CMK (cell line): Measurements from ENCODE around the gene PDCD11.
"Not testable (repeated sequence)": the region's sequence is repeated elsewhere in the genome, so short reads cannot be mapped to it uniquely, and the experiment has no call there.

ENCODE experiments used
- DNase-seq: peaks from one replicate; pipeline ENCODE4 v3.0.0-alpha.2; 2010; ENCODE audit warnings: low read depth

Gene PDCD11

DNA sequence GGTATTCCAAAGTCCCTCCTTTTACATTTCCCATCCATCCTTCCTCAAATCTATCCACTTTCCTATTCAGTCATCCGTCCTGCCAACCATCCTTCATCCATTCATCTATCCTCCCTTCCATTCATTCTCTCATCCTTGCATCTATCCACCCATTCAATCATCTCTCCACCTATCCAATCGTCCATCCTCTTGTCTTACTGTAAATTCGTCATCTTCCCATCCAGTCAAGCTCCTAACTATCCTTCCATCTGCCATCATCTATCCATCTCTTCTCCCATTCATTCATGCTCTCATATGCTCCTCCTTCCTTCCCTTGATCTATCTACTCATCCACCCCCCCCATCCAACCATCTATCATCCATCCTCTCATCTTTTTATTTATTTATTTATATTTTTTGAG lies 77.7 kb downstream of the PDCD11 start:
- no peak for DNase-seq

DNA sequence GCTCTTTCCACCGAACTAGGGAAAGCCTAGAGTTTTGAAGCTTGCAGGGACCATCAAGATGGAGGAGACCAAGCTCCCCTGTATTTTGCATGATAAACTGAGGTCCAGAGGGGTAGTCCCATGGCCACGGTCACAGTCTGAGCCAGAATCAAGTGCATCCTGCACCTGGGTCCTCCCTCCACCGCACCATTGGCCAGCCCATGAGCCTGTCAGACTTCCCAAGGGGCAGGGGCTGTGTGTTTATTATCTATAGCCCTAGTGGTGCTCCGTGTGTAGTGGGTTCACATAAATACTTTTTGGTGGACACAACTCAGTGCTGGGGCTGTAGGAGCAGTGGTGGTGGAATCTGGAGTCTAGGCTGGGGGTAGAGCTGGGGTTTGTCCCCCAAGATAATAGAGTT lies 79.0 kb downstream of the PDCD11 start:
- no peak for DNase-seq

DNA sequence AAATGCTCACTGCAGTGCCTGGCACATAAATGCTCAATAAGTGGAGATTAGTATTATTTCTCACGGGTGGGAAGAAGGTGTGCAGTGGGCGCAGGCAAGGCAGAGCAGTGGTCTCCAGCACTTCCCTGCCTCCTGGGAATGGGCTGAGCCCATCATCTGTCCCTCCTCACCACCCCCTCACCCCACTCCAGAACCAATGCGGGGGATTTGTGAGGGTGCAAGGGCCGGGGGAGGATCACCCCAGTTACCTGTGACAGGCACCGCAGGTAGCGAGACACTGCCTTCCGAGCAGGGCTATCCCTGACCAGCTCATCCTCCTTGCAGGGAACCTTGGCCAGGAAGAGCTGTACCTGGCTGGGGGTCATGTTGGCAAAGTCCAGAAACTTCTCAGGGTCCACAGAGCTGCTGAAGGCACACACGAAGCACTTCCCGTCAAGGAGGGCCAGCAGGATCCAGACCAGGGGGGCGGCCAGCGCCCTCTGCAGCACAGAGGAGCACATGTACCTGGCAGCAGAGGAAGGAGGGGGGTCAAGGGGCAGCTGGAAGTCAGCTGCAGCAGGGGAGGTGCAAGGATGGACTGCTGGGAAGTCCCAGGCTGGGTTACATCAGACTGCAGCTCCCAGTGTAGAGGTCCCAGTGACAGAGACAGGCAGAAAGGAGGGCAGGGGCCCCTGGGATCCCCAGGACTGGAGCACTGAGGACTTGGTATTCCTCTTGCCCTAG lies 79.8 kb downstream of the PDCD11 start:
- no peak for DNase-seq

DNA sequence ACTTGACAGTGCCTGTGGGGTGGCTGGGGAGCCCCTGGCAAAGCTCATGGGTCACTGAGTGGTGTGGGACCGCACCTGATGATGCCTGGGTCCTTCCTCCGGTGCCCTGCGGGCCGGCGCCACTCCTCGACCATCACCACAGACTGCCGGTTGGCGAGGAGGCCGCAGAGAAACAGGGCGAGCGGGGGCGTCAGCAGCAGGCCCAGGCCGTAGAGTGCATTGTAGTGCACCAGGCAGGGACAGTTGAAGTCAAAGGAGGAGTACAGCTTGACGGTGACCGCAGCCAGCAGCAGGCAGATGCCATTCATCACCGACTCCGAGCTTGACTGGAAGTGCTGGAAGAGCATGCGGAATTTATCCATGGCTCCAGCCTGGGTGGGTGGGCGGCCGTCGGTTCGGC lies 82.2 kb downstream of the PDCD11 start:
- DNase-seq = no peak

DNA sequence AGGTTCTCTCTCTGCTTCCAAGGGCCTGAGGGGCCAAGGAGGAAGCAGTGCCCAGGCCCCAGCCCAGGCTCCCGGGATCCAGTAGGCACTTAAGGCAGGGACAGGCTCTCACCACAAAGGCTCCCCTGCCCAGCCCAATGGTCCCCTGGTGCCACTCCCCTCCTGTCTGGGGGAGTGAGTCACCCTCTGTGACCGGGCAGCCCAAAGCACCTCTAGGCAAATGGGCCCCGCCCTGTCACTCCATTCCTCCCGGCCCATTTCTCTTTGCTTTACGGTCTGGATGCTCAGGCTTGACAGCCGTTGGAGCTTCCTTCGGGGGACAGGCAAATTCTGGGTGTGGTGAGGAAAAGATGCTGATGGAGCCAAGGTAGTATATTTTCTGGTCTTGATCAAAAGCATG lies 82.7 kb downstream of the PDCD11 start, which contains the start of gene CALHM3:
Gene CALHM3 (minus strand): TSS at position 106 of the 400 bp plus-strand sequence. CDS start 208 bp downstream, outside the sequence.
- DNase-seq = no peak

DNA sequence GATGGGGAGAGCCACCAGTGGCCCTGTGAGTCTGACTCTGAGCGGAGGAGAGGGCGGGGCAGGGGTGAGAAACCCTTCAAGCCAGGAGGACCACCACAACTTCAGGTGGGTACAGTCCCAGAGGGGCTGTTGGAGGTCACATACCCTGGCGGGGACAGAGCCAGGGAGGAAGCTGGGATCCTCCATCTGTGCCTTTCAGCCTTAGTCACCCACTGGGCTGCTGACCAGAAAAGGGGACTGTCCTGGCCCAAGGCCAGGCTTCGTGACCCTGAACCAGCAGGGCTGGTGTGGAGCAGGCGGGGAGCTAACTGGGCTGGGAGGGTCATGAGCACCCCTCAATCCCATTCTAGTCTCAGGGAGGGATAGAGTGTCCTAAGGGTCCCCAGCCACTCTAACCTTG lies 84.1 kb downstream of the PDCD11 start:
- no peak for DNase-seq

DNA sequence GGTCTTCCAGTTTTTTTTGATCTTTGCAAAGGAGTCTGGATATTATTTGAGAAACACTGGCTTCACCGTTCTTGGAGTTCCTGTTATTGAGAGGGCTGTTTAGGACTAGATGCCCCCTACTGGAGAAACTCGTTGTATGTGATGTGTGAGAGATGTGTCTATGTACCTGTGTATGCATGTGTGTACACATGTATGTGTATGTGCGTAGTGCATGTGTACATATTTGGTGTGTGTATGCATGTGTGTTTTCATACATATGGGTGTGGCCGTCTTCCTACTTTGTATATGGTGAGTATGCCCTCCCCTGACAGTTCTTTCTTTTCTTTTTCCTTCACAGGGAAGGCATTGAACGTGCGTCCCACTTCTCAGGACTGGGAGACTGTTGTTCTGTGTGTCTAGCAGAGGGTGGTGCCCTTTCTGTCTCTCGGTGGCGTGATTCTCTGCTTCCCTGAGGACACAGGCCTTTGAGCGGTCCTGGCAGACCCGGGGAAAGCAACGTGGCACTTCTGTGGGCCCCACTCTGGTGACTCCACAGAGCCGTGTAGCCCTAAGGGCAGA lies 85.6 kb downstream of the PDCD11 start:
- DNase-seq = peak; percentile 62

DNA sequence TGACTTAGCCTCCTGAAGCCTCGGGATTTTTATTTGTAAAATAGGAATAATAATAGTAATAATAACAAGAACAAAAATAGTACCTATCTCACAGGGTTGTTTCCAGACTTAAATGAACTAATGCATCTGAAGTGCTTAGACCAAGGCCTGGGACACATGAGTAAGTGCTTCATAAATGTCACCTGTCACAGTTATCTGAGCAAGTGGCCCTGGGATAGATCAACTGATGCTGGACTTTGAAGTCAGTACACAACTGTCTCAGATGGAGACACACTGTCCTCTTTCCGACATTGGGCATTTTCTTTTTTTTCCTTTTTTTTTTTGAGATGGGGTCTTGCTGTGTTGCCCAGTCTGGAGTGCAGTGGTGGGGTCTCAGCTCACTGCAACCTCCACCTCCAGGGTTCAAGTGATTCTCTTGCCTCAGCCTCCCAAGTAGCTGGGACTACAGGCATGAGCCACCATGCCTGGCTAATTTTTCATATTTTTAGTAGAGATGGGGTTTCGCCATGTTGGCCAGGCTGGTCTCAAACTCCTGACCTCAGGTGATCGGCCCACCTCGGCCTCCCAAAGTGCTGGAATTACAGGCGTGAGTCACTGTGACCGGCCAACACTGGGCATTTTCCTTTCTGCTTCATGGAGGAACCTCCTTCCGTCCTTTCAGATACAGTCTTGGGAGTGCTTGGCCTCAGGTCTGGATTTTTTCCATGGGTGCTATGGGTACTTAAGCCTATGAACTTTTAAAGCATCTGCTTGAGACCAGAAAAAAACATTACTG lies 90.4 kb downstream of the PDCD11 start:
- not testable (repeated sequence) for DNase-seq

DNA sequence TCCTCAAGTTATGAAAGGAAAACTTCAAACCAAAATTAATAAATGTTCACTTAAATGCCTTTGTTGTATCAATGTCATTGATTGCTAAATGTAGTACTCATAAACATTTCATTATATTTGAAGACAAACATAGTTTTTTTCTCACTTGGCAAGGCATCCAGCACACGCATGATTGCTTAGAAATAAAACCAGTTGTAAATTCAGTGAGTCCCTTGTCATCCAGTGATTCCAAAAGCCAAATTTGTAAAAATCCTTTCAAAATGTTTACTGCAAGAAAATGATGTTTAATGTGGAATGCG lies 90.9 kb downstream of the PDCD11 start:
- DNase-seq = no peak

DNA sequence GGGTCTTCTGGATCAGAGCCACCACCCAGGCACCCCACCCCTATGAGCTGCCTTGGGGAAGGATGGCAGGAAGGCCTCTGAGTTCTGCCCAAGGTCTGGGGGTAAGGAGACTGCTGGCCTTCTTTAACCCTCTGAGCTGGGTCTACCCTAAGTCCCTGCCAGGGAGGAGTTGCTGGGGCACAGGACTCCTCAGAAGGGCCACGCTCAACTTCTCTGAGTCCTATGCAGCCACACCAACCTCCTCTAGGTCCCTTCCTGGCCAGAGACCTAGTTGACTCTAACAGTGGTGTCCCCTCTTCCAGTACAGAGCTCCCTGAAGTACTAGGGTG lies 94.5 kb downstream of the PDCD11 start:
- DNase-seq = no peak

DNA sequence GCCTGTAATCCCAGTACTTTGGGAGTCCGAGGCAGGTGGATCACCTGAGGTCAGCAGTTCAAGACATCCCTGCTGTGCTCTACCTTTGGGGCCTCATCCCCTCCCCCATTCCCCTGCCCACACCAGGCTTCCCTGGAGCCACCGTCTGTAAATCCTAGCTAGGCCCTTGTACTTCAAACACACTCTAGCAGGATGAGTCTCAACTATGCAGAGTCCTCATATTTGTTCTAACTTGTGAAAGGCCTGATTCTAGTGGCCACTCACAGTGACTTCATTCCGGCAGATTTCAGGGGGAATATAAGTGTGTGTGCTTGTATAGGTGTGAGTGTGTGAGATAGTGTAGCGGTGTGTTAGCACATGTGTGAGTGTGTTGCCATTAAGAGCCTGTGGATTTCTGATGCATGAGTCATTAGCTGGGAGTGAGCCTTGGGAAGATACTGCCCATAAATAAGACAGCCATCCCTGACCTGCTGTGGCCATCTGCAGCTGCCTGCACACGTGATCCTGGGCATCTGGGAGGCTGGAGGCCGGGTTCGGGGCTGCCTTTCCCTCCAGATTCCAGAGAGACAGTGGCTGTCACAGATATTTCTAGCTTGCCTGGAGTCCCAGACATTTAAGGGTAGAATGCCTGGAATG lies 95.4 kb downstream of the PDCD11 start:
- DNase-seq = no peak

DNA sequence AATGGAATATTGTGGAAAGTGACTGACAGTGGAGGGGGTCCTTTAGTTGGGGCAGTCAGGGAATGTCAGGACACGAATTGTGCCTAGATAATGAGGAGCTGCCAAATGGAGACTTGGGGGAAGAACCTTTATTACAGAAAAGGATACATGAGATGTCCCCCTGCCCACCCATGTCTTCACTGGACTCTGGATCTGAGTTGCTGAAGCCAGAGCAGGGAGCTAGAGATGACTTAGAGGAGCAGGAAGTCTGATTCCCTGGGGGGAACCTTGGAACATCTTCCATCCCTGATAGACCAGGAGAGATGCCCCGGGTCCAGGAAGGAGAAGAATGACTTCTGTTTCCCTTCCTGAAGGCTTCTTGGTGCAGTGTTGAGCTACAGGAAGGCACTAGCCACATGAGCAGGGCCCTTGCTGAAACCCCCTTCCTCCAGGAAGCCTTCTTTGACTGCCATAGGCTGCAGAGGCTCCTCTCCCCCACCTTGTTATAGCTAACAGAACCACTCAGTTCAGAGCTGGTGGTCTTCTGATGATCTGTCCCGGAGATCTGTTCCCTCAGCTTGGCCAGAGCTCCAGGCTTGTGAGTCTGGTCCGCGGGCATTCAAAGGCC lies 96.3 kb downstream of the PDCD11 start:
- no peak for DNase-seq

DNA sequence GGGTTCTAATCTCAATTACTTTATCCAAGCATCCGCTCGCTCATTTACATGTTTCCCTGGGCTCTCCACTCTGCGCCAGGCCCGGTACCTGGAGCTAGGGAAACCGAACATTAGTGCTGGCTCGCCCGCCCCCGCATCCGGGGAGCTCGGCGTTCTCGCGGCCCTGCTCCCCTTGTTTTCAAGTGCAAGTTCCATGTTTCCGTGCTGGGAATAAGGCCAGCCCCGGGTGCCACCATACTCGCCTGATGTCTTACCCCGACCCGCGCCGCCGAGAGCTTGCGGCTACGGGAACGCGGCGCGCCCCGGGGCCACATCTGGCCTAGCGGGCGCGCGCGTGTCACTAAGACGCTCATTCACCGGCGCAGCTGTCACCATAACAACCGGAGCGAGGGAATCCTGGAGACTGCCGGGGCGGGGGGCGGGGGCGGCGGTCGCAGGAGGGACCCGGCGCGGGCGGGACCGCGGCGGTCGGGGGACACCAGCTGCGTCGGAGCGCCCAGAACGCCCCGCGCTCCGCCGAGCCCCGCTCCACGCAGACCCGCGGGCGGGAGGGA lies 97.0 kb downstream of the PDCD11 start, which contains the start of gene NEURL1:
Gene NEURL1 (plus strand): TSS at position 344 of the 554 bp plus-strand sequence. CDS start 683 bp downstream, outside the sequence.
- DNase-seq = no peak

DNA sequence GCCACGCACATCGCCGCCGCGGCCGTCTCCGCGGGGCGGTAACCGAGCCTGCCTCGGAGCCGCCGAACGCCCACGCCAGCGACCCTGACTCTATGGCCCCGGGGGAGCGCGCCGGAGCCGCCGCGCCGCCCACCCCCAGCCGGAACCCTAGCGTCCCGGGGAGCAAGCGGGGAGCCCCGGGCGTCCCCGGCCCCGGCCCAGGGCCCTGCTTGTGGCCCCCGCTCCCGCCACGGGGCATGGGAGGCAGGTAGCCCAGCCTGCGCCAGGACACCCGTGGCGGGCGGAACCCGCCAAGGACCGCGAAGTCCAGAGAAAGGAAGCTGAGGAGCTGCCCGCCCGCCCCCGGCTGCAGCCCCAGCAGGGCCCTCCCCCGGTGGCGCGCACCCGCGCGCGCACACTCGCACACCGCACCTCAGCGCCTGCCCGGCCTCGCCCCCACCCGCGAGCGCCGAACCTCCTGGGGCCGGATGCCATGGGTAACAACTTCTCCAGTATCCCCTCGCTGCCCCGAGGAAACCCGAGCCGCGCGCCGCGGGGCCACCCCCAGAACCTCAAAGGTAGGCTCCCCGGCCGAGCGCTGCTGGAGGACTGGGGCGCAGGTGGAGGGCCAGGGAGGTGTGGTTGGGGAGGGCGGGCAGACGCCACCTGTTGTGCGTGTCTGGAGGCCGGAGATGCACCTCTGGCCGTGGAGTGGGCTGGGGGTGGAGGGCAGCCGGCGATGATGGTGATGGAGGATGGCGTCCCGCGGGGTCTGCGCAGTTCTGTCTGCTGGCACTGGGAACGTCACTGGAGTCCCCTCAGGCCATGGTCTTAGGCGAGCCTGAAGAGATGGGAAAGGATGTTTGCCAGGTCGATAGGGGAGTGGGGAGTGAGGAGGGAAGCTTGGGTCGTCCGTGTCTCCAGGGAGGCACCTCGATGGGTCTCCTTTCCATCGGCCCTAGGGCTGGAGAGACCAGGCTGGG lies 97.8 kb downstream of the PDCD11 start:
- no peak for DNase-seq

DNA sequence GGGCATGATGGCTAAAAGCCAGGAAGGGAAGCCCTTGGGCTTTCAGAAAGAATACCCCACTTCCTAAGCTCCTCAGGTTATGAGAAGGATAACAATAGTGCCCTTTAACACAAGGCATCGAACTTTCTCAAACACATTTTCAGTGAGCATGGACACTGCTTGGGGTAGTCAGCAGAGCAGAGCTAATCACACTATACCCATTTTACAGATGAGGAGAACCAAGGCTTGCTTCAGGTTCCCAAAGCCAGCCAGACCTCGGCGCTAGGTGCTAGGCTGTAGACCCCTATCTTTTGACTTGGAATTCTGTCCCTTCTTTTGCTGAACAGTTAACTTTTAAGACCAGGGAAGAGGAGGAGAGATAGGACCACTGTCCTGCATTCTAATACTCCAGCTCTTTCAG lies 98.9 kb downstream of the PDCD11 start:
- DNase-seq = no peak
